GM19035 (cell line): ENCODE data around the gene DCDC2B.
"Not testable (repeated sequence)": the region's sequence is repeated elsewhere in the genome, so short reads cannot be mapped to it uniquely, and the experiment has no call there.

Experiments
- ATAC-seq: cut with Tn5 transposase; IDR thresholded peaks from one replicate; pipeline ENCODE4 v1.9.1; 2021; ENCODE audit not compliant: unreplicated experiment

Gene DCDC2B

GRCh38 chr1:32208891-32209328, at the start of gene DCDC2B:
Gene DCDC2B (plus strand): TSS chr1:32209089. CDS start chr1:32209094, 5 bp downstream.
- no peak for ATAC-seq

GRCh38 chr1:32159189-32159588, 49.7 kb upstream of the DCDC2B start:
- ATAC-seq: no peak

GRCh38 chr1:32163405-32163804, 45.5 kb upstream of the DCDC2B start:
- ATAC-seq: no peak

DNA sequence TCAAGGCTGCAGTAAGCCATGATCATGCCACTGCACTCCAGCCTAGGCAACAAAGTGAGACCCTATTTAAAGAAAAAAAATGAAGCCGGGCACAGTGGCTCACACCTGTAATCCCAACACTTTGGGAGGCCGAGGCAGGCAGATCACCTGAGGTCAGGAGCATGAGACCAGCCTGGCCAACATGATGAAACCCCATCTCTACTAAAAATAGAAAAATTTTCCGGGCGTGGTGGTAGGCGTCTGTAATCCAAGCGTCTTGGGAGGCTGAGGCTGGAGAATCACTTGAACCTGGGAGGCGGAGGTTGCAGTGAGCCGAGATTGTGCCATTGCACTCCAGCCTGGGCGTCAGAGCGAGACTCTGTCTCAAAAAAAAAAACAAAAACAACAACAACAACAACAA, 43.3 kb upstream of the DCDC2B start:
- not testable (repeated sequence) for ATAC-seq

DNA sequence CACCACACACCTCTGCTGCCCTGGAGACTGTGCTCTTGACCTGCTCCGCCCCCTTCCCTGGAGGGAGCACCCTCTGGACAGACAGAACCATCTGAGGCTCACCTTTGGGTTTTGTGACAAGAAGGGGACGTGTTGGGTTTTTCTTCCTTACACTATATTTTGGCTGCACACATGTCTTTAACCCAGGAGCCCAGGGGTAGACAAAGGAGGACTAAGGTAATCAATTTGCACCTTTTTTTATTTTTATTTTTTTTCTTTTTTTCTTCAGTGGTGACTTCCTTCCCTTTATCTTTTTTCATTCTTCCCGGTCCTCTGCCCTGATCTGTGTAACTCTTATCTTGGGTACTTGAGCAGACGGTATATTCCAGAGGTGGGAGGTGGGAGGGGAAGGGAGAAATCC, 37.9 kb upstream of the DCDC2B start:
- ATAC-seq: no peak

DNA sequence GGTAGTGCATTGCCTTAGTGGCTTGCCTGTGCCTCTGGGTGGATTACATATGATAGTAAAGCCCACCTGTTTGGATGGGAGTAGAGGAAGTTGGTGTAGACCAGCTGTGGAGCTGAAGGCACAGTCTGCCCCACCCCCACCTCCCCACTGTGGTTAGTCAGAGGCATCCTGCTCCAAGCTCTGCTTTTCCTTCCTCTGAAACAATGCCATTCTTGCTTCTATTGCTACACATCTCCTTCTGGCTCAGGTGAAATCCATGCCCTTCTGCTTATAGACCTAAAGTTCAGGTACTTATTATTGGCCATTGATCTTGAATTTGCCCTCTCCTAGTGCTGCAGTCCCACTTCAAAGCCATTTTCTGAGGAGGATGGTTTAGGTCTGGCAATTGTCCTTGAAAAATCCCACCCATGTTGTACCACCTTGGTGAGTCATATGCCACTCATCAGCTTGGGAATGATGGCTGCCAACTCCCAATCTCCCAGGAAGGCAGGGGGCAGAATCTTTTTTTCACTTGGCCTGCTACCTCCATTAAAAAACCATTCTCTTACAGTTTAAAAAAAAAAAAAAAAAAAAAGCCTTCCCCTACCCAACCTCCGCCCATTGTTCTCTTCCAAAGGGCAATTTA, 36.2 kb upstream of the DCDC2B start:
- ATAC-seq: no peak

- ATAC-seq: no peak
Measured at GRCh38 chr1:32178380-32179192, 30.3 kb upstream of the DCDC2B start.

- ATAC-seq: peak; percentile 2
Measured at GRCh38 chr1:32179193-32179442, 29.8 kb upstream of the DCDC2B start.

DNA sequence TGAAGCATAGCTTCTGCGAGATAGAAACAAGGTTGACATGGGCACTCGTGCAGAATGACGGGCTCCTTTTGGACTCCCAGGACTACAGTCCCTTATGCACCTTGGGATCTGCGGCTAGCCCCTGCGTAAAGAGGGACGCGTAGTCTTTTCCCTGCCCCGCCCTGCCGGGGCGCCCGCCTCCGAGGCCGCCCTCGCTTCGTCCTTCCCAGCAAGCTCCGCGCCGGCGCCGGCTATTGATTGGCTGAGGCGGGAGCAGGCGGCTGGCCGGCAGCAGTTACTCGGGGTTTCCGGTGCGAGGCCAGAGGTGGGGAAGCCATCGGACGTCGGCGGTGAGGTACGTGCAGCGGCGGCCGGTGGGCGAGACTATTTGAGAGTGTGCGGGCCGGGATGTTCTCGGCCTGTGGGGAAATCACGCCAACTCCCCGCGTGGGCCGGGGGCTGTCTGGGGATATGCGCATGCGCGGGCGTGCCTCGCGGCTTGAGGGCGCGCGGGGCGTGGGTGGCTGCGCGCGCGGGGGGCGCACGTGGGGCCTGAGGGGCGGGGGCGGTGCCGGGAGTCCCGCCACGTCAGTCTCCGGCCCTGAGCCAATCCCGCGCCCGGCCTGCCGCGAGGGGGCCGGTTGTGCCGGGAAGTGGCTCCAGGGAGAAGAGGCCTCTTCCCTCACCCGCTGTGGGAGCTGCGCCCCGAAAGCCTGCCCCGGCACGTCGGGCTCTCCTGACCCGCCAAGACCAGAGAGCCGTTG, 29.3 kb upstream of the DCDC2B start, which contains the start of gene TXLNA:
Gene TXLNA (plus strand): TSS at position 233 of the 743 bp plus-strand sequence. CDS start 671 bp downstream, outside the sequence.
- ATAC-seq: peak; percentile 88

DNA sequence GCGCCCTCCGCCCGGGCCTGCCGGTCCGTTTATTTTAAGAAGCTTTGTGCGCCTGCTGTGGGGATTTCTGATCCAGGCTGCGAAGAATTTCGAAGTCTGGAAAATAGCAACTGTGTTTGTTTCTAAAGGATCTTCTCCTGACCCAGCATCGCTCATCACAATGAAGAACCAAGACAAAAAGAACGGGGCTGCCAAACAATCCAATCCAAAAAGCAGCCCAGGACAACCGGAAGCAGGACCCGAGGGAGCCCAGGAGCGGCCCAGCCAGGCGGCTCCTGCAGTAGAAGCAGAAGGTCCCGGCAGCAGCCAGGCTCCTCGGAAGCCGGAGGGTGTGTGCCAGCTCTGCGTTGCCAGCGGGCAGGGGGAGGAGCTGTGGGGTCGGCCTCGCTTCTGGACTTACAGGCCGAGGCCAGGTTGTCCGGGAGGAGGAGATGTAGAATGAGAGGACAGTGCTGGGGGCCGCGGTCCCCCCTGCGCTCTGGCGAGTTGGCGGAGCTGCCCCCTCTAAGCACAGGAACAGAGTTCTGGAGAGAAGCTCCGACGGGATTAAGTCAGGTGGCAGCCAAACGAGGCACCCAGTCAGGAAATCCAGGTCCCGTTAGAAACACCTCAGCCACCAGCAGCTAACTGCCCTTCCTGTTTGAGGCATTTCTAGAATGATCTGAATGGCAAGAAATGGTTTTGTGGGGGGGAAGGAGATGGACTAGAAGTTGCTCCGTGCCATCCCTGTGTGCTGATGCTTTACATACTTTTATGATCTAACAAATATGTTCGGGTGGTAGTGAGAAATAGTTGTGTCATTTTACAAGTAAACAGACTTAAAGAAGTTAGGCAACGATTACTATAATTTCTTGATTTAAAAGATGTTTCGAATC, 28.5 kb upstream of the DCDC2B start:
- ATAC-seq: no peak

- ATAC-seq: no peak
Measured at GRCh38 chr1:32181065-32181464, 27.8 kb upstream of the DCDC2B start.

GRCh38 chr1:32181563-32181962, 27.3 kb upstream of the DCDC2B start:
- ATAC-seq: no peak

DNA sequence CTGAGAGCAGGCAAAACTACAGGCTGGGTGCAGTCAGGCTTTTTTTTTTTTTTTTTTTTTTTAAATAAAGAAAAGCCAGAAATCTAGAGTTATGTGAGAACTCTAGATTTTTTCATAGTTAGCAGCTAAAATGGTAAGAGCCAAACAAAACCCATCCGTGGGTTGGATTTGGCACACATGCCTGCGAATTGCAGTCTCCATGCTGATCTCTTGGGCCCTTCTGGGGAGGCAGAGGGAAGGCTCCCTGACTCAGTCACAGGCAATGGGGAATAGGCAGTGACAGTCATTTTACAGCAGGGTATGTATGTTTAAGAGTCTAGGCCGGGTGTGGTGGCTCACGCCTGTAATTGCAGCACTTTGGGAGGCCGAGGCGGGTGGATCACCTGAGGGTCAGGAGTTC, 26.8 kb upstream of the DCDC2B start:
- no peak for ATAC-seq

DNA sequence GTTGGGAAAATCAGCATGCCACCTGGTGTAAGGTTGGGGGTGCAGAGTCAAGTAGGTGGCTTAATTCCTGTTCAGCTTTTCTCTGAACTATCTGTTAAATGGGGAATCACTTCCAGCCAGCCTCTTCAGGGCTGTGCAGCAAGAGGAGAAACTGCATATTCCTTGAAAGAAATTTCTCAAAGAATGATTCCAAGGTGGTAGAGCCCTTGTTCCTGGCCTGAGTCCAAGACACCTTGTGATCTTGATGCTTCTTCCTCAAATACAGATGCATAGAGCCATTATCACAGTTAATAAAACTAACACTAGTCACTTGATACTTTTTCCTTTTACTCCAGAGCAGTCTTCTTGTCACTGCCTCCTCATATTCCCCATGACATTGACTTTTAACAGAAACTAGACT, 24.2 kb upstream of the DCDC2B start:
- no peak for ATAC-seq

DNA sequence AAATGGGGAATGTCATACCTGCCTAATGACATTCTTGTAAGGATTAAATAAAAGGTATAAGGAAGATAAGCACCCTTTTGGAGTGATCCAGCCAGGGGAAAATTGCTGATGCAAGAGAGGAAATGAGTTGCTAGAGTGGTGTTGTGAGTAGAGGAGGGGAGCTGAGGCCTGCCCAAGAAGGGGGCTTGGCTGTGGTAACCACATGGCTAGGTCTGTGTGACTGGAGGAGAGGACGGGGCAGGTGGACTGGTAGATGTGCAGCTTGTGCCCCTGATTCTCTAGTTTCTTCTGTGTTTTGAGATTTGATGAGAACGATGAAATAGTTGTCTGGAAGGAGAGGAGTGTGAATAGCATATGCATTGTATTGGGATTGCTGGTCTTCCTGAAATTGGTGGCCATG, 22.8 kb upstream of the DCDC2B start:
- ATAC-seq: no peak

DNA sequence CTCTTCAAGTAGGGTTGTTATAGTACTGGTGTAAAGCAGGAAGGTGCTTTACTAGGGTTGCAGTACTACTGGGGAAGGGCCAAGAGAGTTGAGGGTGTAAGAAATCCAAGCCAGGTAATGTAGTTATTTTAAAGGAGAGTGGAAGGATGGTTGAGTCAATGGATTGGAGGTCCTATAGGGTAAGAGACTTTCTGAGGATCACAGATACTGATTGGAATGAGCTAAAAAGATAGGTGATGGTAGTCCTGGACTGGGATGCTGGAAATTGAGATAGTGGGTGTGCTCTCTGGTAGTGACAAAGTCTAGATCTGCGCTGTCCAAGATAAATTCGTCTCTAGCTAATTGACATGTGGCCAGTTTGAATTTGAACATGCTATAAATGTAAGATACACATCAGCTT, 22.4 kb upstream of the DCDC2B start:
- ATAC-seq: no peak

- ATAC-seq: no peak
Measured at GRCh38 chr1:32187850-32188249, 21.0 kb upstream of the DCDC2B start.

GRCh38 chr1:32192220-32192948, 16.5 kb upstream of the DCDC2B start:
- ATAC-seq: no peak

DNA sequence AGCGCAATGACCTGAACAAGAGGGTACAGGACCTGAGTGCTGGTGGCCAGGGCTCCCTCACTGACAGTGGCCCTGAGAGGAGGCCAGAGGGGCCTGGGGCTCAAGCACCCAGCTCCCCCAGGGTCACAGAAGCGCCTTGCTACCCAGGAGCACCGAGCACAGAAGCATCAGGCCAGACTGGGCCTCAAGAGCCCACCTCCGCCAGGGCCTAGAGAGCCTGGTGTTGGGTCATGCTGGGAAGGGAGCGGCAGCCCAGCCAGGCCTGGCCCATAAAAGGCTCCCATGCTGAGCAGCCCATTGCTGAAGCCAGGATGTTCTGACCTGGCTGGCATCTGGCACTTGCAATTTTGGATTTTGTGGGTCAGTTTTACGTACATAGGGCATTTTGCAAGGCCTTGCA, 13.9 kb upstream of the DCDC2B start:
- ATAC-seq: no peak

DNA sequence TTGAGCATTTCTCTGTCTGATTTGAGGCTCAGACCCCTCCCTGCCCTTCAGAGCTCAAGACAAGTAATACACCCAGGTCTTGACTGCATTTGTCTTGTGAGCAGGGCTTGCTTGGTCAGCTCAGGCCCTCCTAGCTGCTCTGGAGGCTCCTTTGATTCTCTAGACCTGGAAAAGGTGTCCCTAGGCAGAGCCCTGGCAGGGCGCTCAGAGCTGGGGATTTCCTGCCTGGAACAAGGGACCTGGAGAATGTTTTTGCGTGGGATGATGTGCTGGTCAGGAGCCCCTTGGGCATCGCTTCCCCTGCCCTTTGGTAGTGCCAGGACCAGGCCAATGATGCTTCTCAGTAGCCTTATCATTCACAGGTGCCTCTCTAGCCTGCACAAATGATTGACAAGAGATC, 13.4 kb upstream of the DCDC2B start:
- ATAC-seq: no peak
